ENCODE results near the gene LECT2. TPM values are rescaled to one million over a fixed set of nuclear protein-coding genes. Genes with fewer than 3 reads are reported as not detected.

LECT2 gene
- total RNA-seq, 1 experiment from 2014 or later, result not detected

- Histone ChIP-seq H3K27me3 (ENCODE audit: control insufficient read depth, insufficient read depth, low read length) (peaks cover 12% of the 10 kb centered on the region; the same call in 1 of the 2 replicates), H3K4me3 (ENCODE audit: low read depth in 2 of 2, low read length in 2 of 2) (no peak overlapping the region), H3K36me3 (ENCODE audit: control insufficient read depth, insufficient read depth, low read length) (no peaks in the 10 kb centered on the region), H3K27ac (ENCODE audit: low read length) (no peak overlapping the region), H3K9me3 (ENCODE audit: control insufficient read depth, insufficient read depth, low read depth, low read length) (no peaks in the 10 kb centered on the region), H3K4me1 (ENCODE audit: control insufficient read depth, insufficient read depth, low read length) (no peaks in the 10 kb centered on the region)
- ATAC-seq (no peak), DNase-seq (ENCODE audit: low read depth, low spot score) (no peak)
- CTCF ChIA-PET, result no interaction called here
- intact Hi-C loops (cut with micrococcal nuclease; ENCODE audit: unreplicated experiment), result no loop called here
- in situ Hi-C loops (cut with HindIII; ENCODE audit: low pct_unique_long_range_greater_than_20kb, low sequenced_read_pairs), result no loop called here
- BruUV-seq (replicated peaks), result no TSS peak
- POLR2A ChIA-PET, result no interaction called here
- no peak for TF ChIP-seq SIN3A (IDR thresholded peaks at IDR 0.05; ENCODE audit: borderline replicate concordance, insufficient read depth, low read depth, low read length)
- no peak for TF ChIP-seq TCF7L2 (IDR thresholded peaks at IDR 0.05; ENCODE audit: low read depth, low read length)
- no peak for TF ChIP-seq CTCF (IDR thresholded peaks at IDR 0.05)
- no peak for TF ChIP-seq REST (IDR thresholded peaks at IDR 0.05; ENCODE audit: insufficient read depth in 1 of 2, low read depth in 2 of 2, low read length in 1 of 2)
- TF ChIP-seq POLR2AphosphoS5 (IDR thresholded peaks at IDR 0.05; ENCODE audit: low read depth, low read length), result no peak
Observed at GRCh38 chr5:135921388-135921787, 33.4 kb downstream of the LECT2 start.

- H3K27me3 ChIP-seq (ENCODE audit: control insufficient read depth, insufficient read depth, low read length), result peaks cover 8% of the 10 kb centered on the region; the same call in 1 of the 2 replicates
- CTCF ChIA-PET, result no interaction called here
- TF ChIP-seq SIN3A (IDR thresholded peaks at IDR 0.05; ENCODE audit: borderline replicate concordance, insufficient read depth, low read depth, low read length), result no peak
- TF ChIP-seq POLR2AphosphoS5 (IDR thresholded peaks at IDR 0.05; ENCODE audit: low read depth, low read length), result no peak
- TF ChIP-seq CTCF (IDR thresholded peaks at IDR 0.05), result no peak
- no peak for TF ChIP-seq REST (IDR thresholded peaks at IDR 0.05; ENCODE audit: insufficient read depth in 1 of 2, low read depth in 2 of 2, low read length in 1 of 2)
- no peak for TF ChIP-seq TCF7L2 (IDR thresholded peaks at IDR 0.05; ENCODE audit: low read depth, low read length)
- H3K9me3 ChIP-seq (ENCODE audit: control insufficient read depth, insufficient read depth, low read depth, low read length), result no peaks in the 10 kb centered on the region
- BruUV-seq (replicated peaks), result no TSS peak
- H3K36me3 ChIP-seq (ENCODE audit: control insufficient read depth, insufficient read depth, low read length), result no peaks in the 10 kb centered on the region
- DNase-seq (ENCODE audit: low read depth, low spot score), result no peak
- intact Hi-C loops (cut with micrococcal nuclease; ENCODE audit: unreplicated experiment), result no loop called here
- POLR2A ChIA-PET, result no interaction called here
- H3K4me1 ChIP-seq (ENCODE audit: control insufficient read depth, insufficient read depth, low read length), result no peaks in the 10 kb centered on the region
- in situ Hi-C loops (cut with HindIII; ENCODE audit: low pct_unique_long_range_greater_than_20kb, low sequenced_read_pairs), result no loop called here
- ATAC-seq, result no peak
- H3K4me3 ChIP-seq (ENCODE audit: low read depth in 2 of 2, low read length in 2 of 2), result no peak overlapping the region
- no peak overlapping the region for H3K27ac ChIP-seq (ENCODE audit: low read length)
Observed at GRCh38 chr5:135920199-135920598, 34.6 kb downstream of the LECT2 start.
